NCI-H460 (cell line): ENCODE data around the gene ARHGAP6. TPM values are rescaled to one million over a fixed set of nuclear protein-coding genes. Genes with fewer than 3 reads are reported as not detected.
"Not testable (repeated sequence)": the region's sequence is repeated elsewhere in the genome, so short reads cannot be mapped to it uniquely, and the experiment has no call there.

ENCODE experiments used
- DNase-seq: peaks from one replicate; pipeline ENCODE4 v3.0.0-alpha.2; 2016; ENCODE audit warnings: low read depth; ENCODE audit errors: extremely low read depth
- total RNA-seq: library from RNA; depleted of rRNA; stranded (reverse); fragments of >200 nt; shearing (Covaris generic); gene quantifications from 2 replicates; pipeline ENCODE4 v1.2.3, GENCODE V29; 2014

ARHGAP6 gene
- total RNA-seq, 1 experiment from 2014 or later = 0.07 TPM

- no peak for DNase-seq
Observed at GRCh38 chrX:11266573-11267003, 399.1 kb downstream of the ARHGAP6 start.

GRCh38 chrX:11265352-11265751 lies 400.4 kb downstream of the ARHGAP6 start:
- no peak for DNase-seq

GRCh38 chrX:11264925-11265324 lies 400.8 kb downstream of the ARHGAP6 start:
- DNase-seq = no peak

GRCh38 chrX:11261260-11261659 lies 404.5 kb downstream of the ARHGAP6 start:
- no peak for DNase-seq

GRCh38 chrX:11259437-11259836 lies 406.3 kb downstream of the ARHGAP6 start:
- no peak for DNase-seq

GRCh38 chrX:11257711-11258110 lies 408.0 kb downstream of the ARHGAP6 start:
- DNase-seq = no peak

GRCh38 chrX:11257290-11257689 lies 408.4 kb downstream of the ARHGAP6 start:
- no peak for DNase-seq

GRCh38 chrX:11254417-11255109 lies 411.2 kb downstream of the ARHGAP6 start:
- DNase-seq = no peak

- no peak for DNase-seq
Observed at GRCh38 chrX:11244636-11245035, 421.1 kb downstream of the ARHGAP6 start.

GRCh38 chrX:11242704-11243103 lies 423.0 kb downstream of the ARHGAP6 start:
- no peak for DNase-seq

- DNase-seq = no peak
Observed at GRCh38 chrX:11241720-11242119, 424.0 kb downstream of the ARHGAP6 start.

- no peak for DNase-seq
Observed at GRCh38 chrX:11239230-11239629, 426.5 kb downstream of the ARHGAP6 start.

GRCh38 chrX:11235377-11235776 lies 430.3 kb downstream of the ARHGAP6 start:
- DNase-seq = not testable (repeated sequence)

GRCh38 chrX:11215191-11215921 lies 450.4 kb downstream of the ARHGAP6 start:
- no peak for DNase-seq

- no peak for DNase-seq
Observed at GRCh38 chrX:11214346-11215190, 451.2 kb downstream of the ARHGAP6 start.

- no peak for DNase-seq
Observed at GRCh38 chrX:11212741-11213140, 453.0 kb downstream of the ARHGAP6 start.

- no peak for DNase-seq
Observed at GRCh38 chrX:11210415-11210801, 455.3 kb downstream of the ARHGAP6 start.

GRCh38 chrX:11209798-11210414 lies 455.8 kb downstream of the ARHGAP6 start:
- DNase-seq = no peak

GRCh38 chrX:11206716-11207115 lies 459.0 kb downstream of the ARHGAP6 start:
- no peak for DNase-seq

- DNase-seq = peak; percentile 1
Observed at GRCh38 chrX:11205796-11206195, 459.9 kb downstream of the ARHGAP6 start.

GRCh38 chrX:11197671-11198070 lies 468.0 kb downstream of the ARHGAP6 start:
- DNase-seq = no peak
